Amniotic stem cell (primary cell): ENCODE data around the gene ERMAP.
"Not testable (repeated sequence)": the region's sequence is repeated elsewhere in the genome, so short reads cannot be mapped to it uniquely, and the experiment has no call there.

Experiments used
- DNase-seq: peaks from one replicate; lab custom pipeline; 2025; lab: John Stamatoyannopoulos, UW

The ERMAP gene

GRCh38 chr1:42845193-42845592 lies 28.3 kb downstream of the ERMAP start:
- DNase-seq, result no peak

GRCh38 chr1:42845866-42846256 lies 28.9 kb downstream of the ERMAP start:
- no peak for DNase-seq

GRCh38 chr1:42846257-42847110 lies 29.6 kb downstream of the ERMAP start, which contains the start of gene ZNF691:
Gene ZNF691 (plus strand): TSS chr1:42846613. CDS start chr1:42849659, 3,046 bp downstream.
- peak; percentile 98 for DNase-seq

- no peak for DNase-seq
These were observed 30.2 kb downstream of the ERMAP start for GRCh38 chr1:42847111-42847595.

DNA sequence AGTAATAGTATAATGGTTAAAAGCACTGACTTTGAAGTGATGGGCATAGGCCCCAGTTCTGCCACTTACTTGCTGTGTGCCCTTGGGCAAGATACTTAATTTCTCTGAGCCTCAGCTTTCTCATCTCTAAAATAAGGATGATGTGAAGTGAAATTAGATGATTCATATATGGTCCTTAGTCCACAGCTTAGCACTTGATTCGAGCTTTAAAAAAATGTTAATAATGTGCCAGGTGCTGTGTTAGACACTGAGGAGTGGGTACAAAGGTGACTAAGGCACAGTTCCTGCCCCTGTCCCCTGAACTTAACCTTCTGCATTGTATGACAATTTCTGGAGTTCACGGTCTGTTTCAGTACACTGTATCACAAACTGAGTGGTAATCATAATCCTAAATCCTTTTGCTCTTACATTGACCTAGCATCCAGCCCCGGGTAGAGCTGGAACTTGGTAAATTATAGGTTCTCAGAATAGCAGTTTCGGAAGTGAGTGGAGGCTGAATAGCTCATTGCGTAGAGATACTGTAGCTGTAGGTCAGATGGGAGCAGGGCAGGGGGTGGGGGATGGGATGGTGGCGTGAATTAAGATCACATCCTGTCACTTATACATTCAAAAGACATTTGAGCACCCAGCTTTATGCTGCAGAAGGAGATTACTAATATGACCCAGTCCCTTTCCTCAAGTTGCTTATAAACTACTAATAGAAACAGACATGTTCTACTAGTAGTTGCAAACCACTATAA lies 31.0 kb downstream of the ERMAP start:
- DNase-seq, result no peak

DNA sequence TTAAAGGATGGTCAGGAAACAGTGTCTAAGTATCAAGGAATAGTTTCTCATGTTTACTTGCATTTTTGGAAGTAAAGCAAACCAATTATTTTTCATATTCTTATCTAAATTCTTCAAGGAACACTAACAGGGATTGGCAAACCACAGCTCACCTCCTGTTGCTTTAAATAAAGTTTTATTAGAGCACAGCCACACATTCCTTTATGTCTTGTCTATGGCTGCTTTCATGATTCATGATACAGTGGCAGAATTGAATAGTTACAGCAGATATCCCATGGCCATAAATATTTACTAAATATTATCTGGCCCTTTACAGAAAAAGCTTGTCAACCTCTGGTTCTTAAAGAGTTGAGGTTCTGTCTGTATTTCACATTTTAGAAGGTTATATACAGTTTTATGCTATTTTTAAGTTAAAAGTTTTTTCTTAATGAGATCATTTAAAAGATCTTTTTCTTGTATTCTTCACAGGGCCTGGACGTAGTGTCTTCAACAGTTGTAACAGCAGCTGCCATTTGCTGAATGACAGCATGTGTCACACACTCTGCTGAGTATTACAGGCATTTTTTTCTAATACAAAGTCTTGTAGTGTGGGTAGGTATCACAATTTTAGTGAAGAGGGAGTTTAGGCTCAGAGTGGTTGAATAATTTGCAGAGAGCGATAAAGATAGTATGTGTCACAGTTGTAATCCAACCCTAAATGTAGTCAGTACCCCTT lies 32.1 kb downstream of the ERMAP start:
- no peak for DNase-seq

- DNase-seq, result no peak
These were observed 33.0 kb downstream of the ERMAP start for GRCh38 chr1:42849944-42850343.

DNA sequence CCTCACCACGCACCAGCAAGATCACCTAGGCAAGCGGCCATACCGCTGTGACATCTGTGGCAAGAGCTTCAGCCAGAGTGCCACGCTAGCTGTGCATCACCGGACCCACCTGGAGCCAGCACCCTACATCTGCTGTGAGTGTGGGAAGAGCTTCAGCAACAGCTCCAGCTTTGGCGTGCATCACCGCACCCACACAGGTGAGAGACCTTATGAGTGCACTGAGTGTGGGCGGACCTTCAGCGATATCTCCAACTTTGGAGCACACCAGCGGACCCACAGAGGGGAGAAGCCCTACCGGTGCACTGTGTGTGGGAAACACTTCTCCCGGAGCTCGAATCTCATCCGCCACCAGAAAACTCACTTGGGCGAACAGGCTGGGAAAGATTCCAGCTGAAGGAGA lies 34.5 kb downstream of the ERMAP start:
- DNase-seq, result no peak

DNA sequence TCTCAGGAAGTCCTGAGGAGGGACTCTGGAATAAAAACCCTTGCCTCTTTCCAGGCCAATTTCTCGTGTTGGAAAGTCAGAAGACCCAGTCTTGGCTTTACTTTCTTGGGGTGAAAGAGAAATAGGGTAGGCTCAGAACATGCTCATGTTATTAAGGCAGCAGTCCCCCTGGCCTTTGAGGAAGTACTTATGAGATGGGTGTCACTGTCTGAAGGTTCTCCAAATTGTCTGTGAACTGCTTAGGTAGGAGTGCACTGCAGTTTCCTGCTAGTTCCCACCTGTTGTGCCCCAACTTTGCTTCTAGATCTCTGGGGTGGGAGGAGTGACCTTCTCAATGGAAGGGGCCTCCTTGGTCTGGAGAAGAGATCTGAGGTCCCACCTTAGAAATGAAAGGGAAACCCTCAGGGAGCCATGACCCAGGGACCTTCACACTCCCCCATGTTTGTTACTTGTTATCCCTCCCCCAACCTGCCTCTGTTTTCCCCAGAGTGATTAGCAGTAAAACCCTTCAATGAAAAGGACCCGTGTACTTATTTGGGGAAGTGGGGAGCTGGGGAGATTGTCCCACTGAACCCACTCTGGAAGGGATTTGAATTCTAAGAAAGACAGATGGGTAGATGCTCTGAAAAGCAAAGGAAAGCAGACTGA lies 35.2 kb downstream of the ERMAP start:
- DNase-seq, result no peak

DNA sequence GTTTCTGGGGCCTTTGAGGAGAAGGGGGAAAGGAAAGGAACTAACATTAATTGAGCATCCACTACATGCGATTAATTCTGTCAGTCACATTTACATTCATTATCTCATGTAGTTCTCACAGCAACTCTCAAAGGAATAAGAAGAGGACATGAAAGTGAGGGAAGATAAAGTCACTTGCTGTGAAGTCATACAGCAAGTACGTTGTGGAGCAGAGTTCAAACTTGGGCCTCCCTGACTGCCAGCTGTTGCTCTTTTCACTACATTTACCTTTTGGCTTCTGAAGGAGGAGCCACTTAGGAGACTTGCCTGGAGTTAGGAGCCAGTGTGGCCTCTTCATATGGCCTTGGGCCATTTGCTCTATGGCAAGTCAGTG lies 35.7 kb downstream of the ERMAP start:
- no peak for DNase-seq

DNA sequence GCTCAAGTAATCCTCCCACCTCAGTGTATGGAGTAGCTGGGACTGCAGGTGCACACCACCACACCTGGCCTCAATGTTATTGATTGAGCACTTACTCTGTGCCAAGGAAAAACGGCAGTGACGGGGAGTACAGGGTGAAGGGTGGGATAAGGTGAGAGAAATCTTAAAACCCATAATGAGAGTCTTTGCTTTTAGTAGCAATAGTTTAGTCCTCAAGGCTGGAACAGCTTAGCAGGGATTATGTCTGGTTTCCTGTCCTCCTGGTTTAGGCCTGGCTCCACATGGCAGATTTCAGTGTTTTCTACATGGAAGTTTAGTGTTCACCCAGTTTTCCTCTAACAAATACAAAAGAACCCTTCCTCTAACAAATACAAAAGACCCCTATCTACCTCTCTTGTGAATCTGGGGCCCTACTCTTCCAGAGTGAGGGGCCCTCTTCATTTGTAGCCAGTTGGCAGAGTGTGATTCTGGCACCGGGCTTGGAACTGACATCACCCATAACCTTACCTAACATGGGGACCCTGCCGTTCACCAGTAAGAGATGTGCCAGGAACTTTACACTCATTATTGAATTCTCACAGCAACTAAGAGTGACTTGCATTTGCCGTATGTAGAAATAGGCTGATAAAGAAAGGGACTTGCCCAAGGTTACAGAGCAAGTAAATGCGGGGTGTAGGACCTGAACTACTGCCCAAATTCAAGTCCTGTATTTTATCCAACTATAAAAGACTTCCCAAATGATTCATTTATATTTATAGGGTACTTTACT lies 36.4 kb downstream of the ERMAP start:
- DNase-seq, result no peak

GRCh38 chr1:42856554-42856953 lies 39.6 kb downstream of the ERMAP start:
- not testable (repeated sequence) for DNase-seq

GRCh38 chr1:42859366-42859765 lies 42.4 kb downstream of the ERMAP start:
- DNase-seq, result not testable (repeated sequence)

- DNase-seq, result no peak
These were observed 43.6 kb downstream of the ERMAP start for GRCh38 chr1:42860339-42861013.

- no peak for DNase-seq
These were observed 44.1 kb downstream of the ERMAP start for GRCh38 chr1:42861014-42861399.

DNA sequence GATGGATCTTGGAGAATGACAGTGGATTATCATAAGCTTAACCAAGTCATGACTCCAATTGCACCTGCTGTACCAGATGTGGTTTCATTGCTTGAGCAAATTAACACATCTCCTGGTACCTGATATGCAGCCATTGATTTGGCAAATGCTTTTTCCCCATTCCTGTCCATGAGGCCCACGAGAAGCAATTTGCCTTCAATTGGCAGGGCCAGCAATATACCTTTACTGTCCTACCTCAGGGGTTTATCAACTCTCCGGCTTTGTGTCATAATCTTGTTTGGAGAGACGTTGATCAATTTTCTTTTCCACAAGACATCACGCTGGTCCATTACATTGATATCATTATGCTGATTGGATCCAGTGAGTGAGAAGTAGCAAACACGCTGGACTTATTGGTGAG lies 49.6 kb downstream of the ERMAP start:
- no peak for DNase-seq

GRCh38 chr1:42868466-42868865 lies 51.5 kb downstream of the ERMAP start:
- not testable (repeated sequence) for DNase-seq

- DNase-seq, result not testable (repeated sequence)
These were observed 52.3 kb downstream of the ERMAP start for GRCh38 chr1:42869254-42869653.

- not testable (repeated sequence) for DNase-seq
These were observed 52.8 kb downstream of the ERMAP start for GRCh38 chr1:42869751-42870150.

DNA sequence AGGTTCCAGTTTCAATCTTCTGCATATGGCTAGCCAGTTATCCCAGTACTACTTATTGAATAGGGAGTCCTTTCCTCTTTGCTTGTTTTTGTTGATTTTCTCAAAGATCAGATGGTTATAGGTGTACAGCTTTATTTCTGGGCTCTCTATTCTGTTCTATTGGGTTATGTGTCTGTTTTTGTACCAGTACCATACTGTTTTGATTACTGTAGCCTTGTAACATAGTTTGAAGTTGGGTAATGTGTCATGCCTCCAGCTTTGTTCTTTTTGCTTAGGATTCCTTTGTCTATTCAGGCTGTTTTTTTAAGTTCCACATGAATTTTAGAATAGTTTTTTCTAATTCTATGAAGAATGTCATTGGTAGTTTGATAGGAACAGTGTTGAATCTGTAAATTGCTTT lies 56.2 kb downstream of the ERMAP start:
- DNase-seq, result not testable (repeated sequence)

GRCh38 chr1:42873670-42874069 lies 56.7 kb downstream of the ERMAP start:
- DNase-seq, result no peak
